ENCODE measurements around the gene SOCS1. TPM values are rescaled to one million over a fixed set of nuclear protein-coding genes. Genes with fewer than 3 reads are reported as not detected.

The SOCS1 gene
- total and polyA plus RNA-seq, 2 experiments from 2014 or later = 1.4 to 2.3 TPM

DNA sequence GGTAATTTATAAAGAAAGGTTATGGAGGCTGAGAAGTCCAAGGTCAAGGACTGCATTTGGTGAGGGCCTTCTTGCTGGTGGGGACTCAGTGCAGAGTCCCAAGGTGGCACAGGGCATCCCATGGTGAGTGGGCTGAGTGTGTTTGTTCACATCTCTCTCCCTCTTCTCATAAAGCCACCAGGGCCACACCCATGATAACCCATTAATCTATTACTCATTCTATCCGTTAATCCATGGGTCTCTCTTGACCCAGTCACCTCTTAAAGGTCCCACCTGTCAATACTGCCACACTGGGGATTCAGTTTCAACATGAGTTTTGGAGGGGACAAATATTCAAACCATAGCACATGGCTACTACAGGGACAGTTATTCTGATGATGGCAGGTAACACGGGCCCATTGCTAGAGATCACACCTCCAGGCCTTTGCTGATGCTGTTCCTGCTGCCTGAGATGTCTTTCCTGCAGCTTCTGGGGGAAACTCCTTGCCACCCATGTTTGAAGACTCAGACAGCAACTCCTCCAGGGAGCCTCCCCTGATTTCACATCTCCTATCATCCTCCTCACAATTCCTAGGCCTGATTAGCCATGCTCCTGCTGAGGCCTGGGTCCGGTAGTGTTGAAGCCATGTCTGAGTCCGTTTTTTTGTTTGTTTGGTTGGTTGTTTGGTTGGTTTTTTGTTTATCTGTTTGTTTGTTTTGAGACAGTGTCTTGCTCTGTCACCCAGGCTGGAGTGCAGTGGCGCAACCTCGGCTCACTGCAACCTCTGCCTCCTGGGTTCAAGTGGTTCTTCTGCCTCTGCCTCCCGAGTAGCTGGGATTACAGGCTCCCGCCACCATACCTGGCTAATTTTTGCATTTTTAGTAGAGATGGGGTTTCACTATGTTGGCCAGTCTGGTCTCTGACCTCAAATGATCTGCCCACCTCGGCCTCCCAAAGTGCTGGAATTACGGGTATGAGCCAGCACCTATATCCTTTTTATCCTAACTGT, 16.1 kb downstream of the SOCS1 start:
- WGBS, 2 experiments (ENCODE audit: low coverage in 1 of 2, low lambda C conversion rate in 2 of 2, missing lambda C conversion rate in 2 of 2) = 82% methylated on average over 10 of the region's 10 CpGs
- Histone ChIP-seq H3K79me2 (ENCODE audit: insufficient read depth) (no peaks in the 10 kb centered on the region), H3K4me2 (ENCODE audit: unreplicated experiment) (no peak overlapping the region), H3K4me1 (ENCODE audit: insufficient read depth) (no peaks in the 10 kb centered on the region), H2AFZ (no peak overlapping the region), H3K9ac (no peak overlapping the region), H3K9me2 (ENCODE audit: insufficient read depth) (no peaks in the 10 kb centered on the region), H3K9me3 (ENCODE audit: low read depth) (no peaks in the 10 kb centered on the region), H4K20me1 (ENCODE audit: insufficient read depth) (no peaks in the 10 kb centered on the region), H3F3A (ENCODE audit: insufficient read depth) (no peaks in the 10 kb centered on the region), H3K4me3 (no peak overlapping the region), H3K27me3 (replicated peaks; ENCODE audit: insufficient read depth) (0 out of 2 replicates have a peak, but pooled peaks cover 4% of the 10 kb centered on the region), H3K27ac (no peak overlapping the region), H3K36me3 (ENCODE audit: low read depth) (no peaks in the 10 kb centered on the region)
- DNase-seq = no peak
- TF ChIP-seq EZH2phosphoT487 (IDR thresholded peaks at IDR 0.05; ENCODE audit: insufficient read depth, low read depth) (no peak), EZH2 (IDR thresholded peaks at IDR 0.05; ENCODE audit: insufficient read depth, poor library complexity, severe bottlenecking) (no peak)
- in situ Hi-C loops (cut with MboI) = loop anchor here (5.0 kb wide), 1 partner anchor 48 kb away; no protein-coding TSS in a partner anchor

DNA sequence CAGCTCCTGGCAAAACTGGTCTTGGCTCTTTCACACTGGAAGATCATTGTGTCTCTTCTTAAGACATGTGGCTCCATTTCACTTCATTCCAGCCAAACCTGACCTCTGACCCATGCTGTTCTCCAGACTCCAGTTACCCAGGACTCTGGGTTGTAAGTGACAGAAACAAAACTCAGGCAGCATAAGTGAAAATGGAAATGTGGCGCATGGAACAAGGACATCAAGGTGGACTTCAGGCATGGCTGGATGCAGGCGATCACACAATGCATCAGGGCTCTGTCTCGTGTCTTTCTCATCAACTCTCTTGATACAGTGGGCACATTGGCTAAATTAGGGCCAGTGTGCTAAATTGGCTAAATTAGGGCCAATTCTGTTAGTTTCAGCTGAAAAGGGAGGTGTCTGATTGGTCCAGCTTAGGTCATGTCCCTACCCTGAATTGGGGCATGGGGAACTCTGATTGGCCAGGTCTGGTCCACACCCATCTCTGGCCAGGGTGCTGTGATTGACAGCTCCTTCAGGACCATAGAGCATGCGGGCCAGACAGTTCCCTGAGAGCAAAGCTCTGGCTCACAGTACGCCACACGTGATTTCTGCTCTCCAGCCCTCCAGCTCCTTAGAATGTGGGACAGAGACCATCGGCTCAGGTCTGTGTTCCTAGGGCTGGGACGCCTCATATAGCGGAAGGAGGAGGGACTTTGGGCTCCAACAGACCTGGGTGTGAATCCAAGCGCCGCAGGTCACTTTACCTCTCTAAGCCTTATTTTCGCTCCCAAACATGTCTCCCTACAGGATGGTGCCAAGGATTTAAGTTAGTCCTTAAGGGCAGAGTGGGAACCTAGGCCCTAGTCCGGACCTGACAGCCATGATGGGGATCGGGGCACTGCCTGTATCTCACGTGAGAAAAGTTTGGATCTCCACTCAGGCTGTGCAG, 17.5 kb downstream of the SOCS1 start:
- Histone ChIP-seq H3K27ac (no peak overlapping the region), H3K9me2 (ENCODE audit: insufficient read depth) (no peaks in the 10 kb centered on the region), H3K4me2 (ENCODE audit: unreplicated experiment) (no peak overlapping the region), H4K20me1 (ENCODE audit: insufficient read depth) (no peaks in the 10 kb centered on the region), H3K36me3 (ENCODE audit: low read depth) (no peaks in the 10 kb centered on the region), H3K4me1 (ENCODE audit: insufficient read depth) (peaks cover 3% of the 10 kb centered on the region; the same call in 1 of the 2 replicates), H3K4me3 (no peak overlapping the region), H2AFZ (no peak overlapping the region), H3K9ac (no peak overlapping the region), H3K27me3 (replicated peaks; ENCODE audit: insufficient read depth) (0 out of 2 replicates have a peak, but pooled peaks cover 4% of the 10 kb centered on the region), H3F3A (ENCODE audit: insufficient read depth) (no peaks in the 10 kb centered on the region), H3K9me3 (ENCODE audit: low read depth) (no peaks in the 10 kb centered on the region), H3K79me2 (ENCODE audit: insufficient read depth) (no peaks in the 10 kb centered on the region)
- in situ Hi-C loops (cut with MboI) = no loop called here
- TF ChIP-seq EZH2phosphoT487 (IDR thresholded peaks at IDR 0.05; ENCODE audit: insufficient read depth, low read depth) (no peak), EZH2 (IDR thresholded peaks at IDR 0.05; ENCODE audit: insufficient read depth, poor library complexity, severe bottlenecking) (no peak)
- DNase-seq = no peak
- WGBS, 2 experiments (ENCODE audit: low coverage in 1 of 2, low lambda C conversion rate in 2 of 2, missing lambda C conversion rate in 2 of 2) = 91 to 92% methylated on average over 15 of the region's 15 CpGs

DNA sequence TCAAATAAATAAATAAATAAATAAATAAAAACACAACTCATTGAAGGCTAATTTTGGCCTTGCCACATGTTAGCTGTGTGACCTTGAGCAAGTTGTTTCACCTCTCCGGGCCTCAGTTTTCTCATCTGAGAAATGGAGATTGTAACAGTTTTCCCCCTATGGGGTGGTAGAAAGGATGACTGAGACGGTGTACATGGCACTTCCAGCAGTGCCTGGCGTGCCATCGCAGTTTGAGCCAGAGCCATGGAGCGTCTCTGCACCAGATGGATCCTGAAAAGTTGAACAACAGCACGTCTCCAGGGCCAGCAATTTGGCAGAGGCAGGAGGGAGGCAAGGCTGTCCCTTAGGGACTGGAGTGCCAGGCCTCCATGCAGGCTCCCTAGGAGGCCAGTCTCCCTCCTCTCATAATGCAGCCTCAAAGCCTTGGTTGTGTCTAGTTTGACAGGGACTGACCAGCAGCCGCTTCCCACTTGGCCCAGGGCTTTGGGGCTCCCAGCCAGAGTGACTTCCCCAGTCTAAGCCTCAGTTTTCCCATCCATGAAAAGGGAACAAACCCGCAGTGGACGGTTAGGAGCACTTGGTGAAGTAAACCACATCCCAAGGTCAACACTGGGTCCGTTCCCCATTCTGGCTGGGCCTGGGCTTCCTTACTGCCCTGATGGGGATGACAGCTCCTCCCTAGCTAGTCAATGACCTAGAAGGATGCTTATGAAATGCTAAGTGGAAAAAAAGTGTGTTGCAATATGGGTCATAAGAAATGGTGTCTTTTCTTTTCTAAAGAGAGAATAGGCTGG, 19.3 kb downstream of the SOCS1 start:
- Histone ChIP-seq H3K9me3 (ENCODE audit: low read depth) (no peaks in the 10 kb centered on the region), H3K36me3 (ENCODE audit: low read depth) (no peaks in the 10 kb centered on the region), H3K27ac (no peak overlapping the region), H3K9ac (no peak overlapping the region), H3K4me3 (no peak overlapping the region), H3K4me1 (ENCODE audit: insufficient read depth) (peaks cover 3% of the 10 kb centered on the region; the same call in 1 of the 2 replicates), H2AFZ (no peak overlapping the region), H3K9me2 (ENCODE audit: insufficient read depth) (no peaks in the 10 kb centered on the region), H3F3A (ENCODE audit: insufficient read depth) (no peaks in the 10 kb centered on the region), H4K20me1 (ENCODE audit: insufficient read depth) (no peaks in the 10 kb centered on the region), H3K27me3 (replicated peaks; ENCODE audit: insufficient read depth) (0 out of 2 replicates have a peak, but pooled peaks cover under 1% of the 10 kb centered on the region), H3K4me2 (ENCODE audit: unreplicated experiment) (no peak overlapping the region), H3K79me2 (ENCODE audit: insufficient read depth) (no peaks in the 10 kb centered on the region)
- TF ChIP-seq EZH2 (IDR thresholded peaks at IDR 0.05; ENCODE audit: insufficient read depth, poor library complexity, severe bottlenecking) (no peak), EZH2phosphoT487 (IDR thresholded peaks at IDR 0.05; ENCODE audit: insufficient read depth, low read depth) (no peak)
- in situ Hi-C loops (cut with MboI) = no loop called here
- no peak for DNase-seq
- 59 to 64% methylated on average over 10 of the region's 10 CpGs for WGBS, 2 experiments (ENCODE audit: low coverage in 1 of 2, low lambda C conversion rate in 2 of 2, missing lambda C conversion rate in 2 of 2)
